Hematopoietic multipotent progenitor cell treated with erythropoietin and hydrocortisone succinate and interleukin-3 and kit ligand, for 6 days (in vitro differentiated cells): Measurements from ENCODE around the gene SRSF4.
A peak's percentile ranks its signal among the peaks of the same experiment; 100 is the strongest.

Experiments
- DNase-seq: peaks from one replicate; pipeline ENCODE4 v3.0.0-alpha.2; 2015

Gene SRSF4

DNA sequence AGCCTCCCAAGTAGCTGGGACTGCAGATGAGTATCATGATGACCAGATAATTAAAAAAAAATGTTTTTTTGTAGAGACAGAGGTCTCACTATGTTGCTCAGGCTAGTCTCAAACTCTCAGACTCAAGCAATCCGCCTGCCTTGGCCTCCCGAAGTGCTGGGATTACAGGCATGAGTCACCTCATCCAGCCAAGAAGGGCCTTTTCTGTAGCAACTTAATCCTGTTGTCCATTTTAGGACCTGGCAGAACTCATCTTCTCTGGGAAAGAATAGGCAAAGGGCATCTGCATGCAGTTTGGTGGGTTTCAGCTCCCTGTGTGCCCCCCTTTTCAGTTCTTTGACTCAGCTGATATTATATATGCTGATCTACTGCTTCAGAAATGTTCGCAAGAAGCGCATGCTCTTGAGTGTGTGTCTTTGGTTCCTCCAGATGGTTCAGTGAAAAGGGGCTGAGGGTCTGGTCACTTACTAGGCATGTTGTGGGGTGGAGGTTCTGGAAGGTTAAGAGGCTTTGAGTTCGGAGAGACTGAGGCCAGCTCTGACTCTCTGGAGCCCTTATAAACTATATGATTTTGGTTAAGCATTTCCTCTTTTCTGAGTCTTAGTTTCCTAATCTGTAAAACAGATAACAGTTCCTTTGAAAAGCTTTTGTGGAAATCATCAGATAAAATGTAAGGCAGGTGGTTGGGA is 19.4 kb upstream of the SRSF4 start:
- DNase-seq: no peak

DNA sequence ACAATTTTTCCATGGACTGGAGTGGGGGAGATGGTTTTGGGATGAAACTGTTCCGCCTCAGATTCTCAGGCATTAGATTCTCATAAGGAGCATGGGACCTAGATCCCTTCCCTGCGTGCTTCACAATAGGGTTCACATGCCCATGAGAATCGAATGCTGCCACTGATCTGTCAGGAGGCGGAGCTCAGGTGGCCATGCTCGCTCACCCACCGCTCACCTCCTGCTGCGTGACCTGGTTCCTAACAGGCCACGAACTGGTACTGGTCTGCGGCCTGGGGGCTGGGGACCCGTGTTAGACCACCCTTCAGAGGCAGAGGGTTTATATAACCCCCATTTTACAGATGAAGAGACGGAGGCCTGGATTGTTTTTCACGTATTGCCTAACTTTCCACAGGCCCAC is 16.3 kb upstream of the SRSF4 start:
- DNase-seq: no peak

DNA sequence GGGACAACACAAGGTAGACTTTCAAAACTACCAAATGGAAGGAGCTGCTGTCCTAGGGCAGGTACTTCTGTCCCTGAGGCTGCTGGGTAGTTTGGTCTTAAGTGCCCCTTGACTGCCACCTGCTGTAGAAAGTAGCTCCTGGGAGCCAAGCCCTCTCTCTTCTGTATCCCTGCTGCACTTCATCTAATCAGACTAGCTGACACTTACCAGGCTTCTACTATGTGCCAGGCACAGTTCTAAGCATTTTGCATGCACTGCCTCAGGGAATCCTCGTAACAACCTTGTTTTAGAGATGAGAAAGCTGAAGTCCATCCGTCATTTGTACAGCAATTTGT is 15.9 kb upstream of the SRSF4 start:
- peak; percentile 86 for DNase-seq

DNA sequence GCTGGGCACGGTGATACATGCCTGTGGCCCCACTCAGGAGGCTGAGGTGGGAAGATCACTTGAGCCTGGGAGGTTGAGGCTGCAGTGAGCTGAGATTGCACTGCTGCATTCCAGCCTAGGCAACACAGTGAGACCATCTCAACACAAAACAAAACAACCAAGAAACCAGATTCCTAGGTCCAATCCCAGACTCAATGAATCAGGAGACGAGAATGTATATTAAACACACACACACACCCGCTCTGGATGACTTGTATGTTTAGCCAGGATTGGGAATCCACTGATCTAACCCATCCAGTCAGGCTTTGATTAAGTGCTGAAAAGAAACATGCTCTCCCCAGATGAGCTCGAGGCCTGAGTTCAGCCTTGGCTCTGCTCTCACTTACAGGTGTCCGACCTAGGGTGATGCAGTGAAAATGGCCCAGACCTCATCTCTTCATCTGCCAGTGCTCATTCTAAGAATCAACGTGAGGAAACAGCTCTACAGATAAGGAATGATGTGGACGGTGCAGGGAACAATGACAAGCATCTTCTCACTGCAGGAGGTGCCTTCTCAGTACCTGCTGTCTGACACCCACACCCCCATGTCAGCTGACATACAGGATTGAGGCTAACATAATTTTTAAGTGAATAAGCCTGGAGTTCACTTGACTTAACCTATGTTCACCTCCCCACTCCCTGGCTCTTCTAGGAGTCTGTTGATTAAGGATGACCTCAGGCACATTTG is 15.3 kb upstream of the SRSF4 start:
- DNase-seq: no peak

DNA sequence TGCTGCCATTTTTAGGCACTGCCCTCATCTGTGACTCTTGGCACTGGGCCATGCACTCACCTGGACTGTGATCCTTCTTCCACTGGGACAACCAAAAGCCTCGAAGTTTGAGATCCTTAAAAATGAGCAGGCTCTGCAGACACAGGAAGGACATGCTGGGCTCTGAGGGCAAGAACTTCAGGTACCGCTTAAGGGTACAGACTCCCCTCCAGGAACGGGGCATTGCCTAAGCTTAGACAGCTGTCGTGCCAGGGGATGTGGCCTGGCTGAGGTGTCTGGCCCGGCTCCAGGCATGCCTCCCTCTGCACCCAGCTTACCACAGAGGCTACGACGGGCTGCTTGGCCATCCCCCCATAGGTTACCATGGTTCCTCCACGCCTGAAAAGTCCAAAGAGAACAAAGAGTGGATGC is 14.2 kb upstream of the SRSF4 start:
- peak; percentile 73 for DNase-seq

DNA sequence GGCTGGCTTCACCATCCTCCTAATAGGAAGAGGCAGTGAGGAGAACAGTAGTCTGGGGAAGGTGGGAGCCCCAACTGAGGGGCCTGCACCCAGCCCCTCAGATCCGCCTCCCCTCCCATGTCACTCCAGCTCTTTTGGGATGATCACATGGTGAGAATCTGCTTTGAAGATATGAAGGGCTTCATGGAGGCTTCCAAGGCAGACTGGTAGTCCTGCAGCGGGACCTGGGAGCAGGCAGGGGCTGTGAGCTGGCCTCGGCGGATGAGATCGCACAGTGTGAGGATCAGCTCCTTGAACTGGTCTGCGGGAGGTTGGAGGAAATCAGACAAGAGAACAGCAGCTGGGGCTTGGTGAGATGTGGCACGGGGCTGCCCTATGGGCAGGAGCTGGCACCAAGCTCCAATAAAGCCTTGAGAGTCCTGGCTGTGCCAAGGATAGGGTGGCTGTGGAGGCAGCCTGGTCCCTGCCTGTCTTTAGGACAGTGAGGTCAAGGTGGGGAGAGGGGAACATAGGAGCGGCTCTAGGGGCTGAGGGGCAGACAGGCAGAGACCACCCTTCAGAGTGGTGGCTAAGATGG is 12.3 kb upstream of the SRSF4 start:
- no peak for DNase-seq

DNA sequence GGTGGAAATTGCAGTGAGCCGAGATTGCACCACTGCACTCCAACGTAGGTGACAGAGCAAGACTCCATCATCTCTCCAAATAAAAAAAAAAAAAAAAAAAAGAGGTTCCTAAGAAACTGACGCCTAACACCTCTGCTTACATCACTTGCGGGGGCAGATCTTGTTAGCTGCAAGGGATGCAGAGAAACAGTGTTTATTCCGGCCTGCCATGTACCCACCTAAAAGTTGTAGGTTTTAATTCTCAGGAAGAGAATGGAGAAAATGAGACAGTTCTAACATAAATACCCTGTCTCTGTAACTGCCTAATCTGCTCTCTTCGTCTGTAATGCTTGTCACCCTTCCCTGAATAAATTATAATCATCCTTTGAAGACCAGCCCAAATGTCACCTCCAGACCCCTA is 9.0 kb upstream of the SRSF4 start:
- no peak for DNase-seq

DNA sequence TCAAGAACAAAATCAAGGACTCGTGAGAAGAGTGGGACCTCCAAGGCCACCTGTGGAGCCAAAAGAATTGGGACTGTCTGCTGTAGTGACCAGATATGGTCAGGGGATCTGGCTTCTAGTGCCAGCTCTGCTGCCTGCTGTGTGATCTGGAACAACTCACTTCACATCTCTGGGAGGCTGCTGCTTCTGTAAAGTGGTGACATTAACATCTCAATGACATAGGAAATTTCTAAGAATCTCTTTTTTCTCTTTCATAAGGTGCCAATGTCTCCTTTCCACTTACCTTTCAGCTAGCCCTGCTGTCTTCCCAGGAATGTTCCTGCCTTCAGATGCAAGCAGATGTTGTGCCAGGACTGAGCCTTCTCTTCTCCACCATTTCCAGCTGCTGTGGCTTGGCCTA is 5.0 kb upstream of the SRSF4 start:
- DNase-seq: no peak

DNA sequence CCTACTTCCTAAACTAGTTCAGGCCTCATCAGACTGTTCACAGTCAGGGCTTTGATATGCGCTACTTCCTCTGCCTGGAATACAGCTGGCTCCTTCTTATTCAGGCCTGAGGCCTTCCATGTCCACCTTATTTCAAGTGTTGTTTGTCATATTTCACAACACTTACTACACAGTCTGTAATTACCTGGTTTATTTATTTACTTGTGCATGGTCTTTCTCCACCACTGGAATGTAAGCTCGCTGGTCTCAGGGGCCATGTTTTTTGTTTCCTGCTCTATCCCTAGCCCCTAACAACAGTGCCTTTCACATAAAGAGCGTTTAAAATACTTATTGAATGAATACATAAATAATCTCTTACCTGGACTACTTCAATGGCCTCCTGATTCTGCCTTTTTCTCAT is 4.6 kb upstream of the SRSF4 start:
- no peak for DNase-seq

DNA sequence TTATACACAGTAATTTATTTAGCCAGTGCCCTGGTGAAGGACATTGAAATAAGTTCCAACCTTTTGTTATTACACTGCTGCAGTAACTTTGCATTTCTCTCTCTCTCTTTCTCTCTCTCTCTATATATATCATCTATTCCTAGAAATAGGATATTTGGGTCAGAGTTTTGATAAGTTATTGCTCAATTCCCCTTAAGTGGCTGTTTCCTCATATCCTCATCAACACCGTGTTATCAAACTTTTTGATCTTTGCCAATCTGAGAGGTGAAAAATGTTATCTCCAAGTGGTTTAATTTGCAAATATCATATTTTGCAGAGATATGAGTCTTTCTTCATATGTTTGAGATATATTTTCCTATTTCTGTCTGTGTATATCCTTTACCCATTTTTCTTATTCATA is 1.6 kb upstream of the SRSF4 start:
- DNase-seq: peak; percentile 59

DNA sequence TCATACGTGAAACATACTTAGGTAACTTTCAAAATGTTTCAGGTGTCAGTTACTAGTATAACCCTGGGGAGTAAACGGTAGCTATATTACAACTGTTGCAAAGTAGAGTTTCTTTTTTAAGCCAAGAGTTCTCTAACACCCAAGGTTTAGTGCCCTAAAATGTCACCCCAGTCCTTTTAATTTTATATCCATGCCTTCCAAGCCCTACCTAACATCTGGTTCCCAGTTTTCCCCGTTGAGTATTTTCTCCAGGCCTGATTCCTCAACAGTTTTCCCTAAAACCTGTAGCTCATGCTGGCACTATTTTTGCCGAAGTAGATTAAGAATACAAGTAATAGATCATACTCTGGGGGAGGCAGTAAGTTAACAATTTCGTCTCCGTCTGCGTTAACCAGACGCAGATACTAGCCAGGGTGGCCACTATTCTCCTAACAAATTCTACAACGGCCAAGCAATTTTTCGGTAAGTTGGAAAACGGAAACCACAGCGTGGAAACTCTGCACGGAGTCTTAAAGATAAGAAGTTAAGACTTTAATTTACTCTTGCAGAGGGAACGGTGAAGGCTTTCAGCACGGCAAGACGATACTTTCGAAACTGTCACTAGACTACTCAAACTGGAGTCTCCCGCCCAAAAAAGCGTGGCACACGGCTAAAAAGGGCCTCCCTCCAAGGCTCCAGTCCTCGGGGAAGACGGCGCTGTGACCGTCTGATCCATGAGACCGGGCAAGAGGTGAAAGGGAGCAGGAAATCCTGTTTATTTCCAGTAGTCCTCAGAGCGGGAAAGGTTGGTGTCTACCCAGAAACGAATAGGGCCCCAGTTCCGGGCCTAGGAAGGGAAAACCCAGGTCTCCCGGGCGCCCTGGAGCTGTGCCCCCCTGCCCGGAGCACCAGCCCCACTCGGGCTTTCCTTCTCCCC is 945 bp downstream of the SRSF4 start:
- peak; percentile 63 for DNase-seq

DNA sequence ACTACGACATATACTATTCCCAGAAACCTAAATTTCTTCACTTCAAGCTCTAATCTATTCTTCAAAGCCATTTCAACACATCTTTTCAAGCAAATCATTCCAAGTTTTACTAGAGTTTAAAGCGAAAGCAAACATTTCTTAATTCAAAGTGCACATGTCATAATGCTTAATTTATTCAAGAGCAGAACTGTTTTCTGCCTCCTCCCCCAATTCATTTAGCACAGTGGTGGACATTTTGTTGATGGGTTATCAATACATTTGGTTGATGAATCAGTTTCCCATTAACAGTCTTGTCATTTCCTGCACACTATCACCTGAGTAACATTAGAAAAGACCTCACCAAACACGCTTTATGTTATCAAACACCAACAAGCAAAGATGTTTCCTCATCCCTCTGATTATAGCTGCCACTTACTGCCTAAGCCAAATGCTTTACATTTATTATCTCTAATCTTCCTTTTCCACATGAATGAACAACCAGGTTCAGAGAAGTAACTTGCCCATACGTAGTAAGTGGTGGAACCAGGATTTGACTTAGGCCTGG is 2.0 kb downstream of the SRSF4 start:
- peak; percentile 71 for DNase-seq

DNA sequence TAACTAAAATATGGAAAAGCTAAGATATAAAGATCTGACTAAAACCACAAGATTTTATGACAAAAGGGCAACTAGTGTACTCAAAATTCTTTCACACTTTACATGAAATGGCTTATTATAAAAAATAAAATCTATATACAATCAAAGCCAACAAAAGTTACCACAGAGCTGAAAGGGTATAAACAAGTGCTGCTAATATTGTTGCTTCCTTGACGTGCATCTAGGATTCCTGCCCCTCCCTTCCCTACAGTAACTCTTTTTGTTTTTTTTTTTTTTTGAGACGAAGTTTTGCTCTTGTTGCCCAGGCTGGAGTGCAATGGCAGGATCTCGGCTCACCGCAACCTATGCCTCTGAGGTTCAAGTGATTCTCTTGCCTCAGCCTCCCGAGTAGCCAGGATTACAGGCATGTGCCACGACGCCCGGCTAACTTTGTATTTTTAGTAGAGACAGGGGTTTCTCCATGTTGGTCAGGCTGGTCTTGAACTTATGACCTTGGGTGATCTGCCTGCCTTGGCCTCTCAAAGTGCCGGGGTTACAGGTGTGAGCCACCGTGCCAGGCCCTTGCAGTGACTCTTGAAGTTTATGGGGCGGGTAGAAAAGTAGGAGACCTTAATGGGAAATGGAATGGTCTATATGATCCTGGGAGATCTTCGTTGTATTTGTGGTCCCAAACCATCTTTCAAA is 4.5 kb downstream of the SRSF4 start:
- no peak for DNase-seq

DNA sequence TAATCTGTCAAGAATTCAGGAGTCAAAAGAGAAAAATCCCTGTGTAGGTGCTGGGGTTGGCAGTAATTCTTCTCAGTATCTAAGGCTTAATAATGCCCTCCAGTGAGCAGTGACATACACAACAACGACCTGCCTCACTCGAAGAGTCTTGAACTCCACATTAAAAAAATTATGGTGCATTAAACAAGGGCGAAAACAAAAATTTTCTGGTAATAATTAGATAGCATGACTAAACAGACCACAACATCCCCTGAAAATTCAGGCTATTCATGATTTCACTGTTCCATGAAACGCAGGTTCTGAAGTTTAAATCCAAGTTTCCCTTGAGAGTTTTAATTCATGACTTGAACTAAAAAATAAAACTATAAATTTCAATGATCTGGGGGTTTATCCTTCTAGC is 5.1 kb downstream of the SRSF4 start:
- peak; percentile 39 for DNase-seq

DNA sequence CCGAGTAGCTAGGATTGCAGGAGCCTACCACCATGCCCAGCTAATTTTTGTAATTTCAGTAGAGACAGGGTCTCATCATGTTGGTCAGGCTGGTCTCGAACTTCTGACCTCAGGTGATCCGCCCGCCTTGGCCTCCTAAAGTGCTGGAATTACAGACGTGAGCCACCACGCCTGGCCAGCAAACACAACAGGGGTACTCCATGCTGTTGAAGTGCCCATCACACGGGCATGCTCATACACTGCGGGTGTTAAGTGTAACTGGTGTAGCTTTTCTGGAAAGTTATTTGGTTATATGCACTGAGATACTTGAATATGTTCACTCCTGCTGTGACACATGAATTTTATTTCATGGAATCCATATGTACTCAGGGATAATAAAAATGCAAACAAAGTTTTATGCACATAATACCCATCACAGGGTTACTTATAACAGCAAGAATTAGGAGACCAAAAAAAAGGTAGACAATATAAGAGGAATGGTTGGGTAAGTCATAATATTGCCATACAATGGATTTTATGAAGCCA is 9.2 kb downstream of the SRSF4 start:
- no peak for DNase-seq

DNA sequence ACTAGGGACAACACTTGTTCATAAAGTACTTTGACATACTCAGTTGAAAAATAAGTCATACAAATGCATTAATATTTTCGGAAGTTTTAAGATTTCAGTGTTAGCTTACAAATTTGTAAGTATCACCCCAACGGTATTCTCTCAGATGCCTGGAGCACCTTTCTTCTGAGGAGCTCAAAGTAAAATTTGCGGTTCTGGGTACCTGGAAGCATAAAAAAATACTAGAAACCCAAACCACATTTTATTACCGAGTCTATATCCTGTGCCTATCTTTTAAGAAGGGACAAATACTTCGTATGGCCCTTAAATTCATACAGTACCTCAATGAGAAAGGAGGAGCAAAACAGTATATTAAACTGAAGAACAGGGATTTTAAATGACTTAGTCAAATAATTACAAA is 10.2 kb downstream of the SRSF4 start:
- no peak for DNase-seq

DNA sequence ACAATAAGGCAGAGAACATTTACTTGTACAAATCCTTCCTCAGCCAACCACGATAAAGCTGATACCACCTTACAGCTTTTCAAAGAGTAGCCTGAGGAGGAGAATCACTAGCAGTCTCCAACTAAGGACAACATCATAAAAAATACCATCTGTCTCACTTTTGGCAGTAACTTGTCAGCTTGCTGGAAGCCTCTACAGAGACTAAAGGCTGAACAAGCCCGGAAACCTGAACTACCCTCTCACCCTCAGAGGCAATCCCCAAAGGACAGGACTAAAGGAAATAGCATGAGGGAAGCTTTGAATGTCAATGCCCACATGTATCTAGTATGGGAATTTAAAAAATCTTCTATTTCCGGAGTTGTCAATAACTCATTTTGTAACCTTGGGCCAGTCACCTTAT is 10.6 kb downstream of the SRSF4 start:
- DNase-seq: no peak

DNA sequence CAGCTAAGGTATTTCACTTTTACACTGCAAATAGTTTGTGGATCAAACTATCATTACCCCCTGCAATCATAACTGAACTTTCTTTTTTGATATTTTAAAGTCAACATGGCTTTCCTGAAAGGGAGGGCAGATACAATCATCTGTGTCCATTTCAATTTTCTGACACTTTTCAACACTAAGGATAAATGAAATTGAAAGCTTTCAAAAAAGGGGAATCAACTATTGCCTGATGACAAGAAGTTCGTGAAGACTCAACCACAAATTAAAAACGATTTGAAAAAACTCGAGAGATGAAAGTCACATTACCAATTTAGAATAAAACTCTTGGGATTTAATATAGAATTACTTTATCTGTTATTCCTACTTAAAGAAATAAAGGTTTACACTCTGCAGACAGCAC is 11.7 kb downstream of the SRSF4 start:
- no peak for DNase-seq

DNA sequence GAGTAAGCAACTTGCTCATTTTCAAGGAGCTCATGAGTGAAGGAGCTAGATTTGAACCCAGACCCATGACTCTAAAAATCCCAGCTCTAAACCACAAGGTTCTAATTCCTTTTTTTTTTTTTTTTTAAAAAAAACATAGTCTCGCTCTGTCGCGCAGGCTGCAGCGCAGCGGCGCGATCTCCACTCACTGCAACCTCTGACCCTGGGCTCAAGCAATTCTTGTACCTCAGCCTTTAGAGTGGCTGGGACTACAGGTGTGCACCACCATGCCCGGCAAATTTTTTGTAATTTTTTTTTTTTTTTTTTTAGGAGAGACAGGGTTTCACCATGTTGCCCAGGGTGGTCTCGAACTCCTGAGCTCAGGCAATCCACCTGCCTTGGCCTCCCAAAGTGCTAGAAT is 13.8 kb downstream of the SRSF4 start:
- DNase-seq: no peak

DNA sequence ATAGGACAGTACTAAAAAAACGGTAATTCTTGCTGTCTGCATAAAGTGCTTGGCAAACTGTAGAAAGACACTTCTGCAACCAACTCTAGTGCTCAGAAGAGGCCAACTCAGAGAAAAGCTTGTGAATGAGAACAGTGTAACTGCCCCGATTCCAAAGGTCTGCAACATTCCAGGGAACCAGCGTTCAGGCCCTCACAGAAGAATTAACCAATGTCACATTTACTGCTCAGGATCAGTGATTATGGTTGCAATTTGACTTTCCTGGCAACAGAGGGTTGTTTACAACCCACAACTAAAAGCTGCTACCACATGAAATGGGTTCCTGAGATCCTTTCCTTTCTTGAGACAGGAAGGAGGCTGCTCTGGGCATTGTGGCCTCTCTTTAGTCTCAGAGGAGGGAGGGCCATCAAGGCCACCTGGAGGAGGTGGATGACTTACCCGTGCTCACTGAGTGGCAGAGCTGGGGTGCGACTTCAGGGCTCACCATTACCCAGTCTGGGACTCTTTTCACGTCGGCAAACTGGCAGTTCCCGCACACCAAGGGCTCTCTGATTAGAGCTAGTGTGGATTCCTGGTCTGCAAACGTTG is 15.3 kb downstream of the SRSF4 start:
- no peak for DNase-seq

DNA sequence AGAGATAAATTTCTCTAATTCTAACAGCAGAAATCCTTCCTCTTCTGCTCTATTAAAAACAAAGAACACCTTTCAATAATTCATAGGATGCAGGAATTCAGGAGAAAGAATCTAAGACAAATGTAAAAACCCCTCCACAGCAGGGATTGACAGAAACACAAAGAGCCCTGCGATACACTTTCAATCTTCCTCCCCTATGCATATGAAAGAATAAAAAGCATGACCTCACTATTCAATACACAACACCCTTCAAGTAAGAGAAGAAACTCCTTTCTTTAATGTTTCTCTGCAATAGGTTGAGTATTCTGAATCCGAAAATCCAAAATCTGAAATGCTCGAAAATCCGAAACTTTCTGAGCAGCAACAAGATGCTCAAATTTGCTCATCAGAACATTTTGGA is 17.1 kb downstream of the SRSF4 start:
- DNase-seq: no peak
